Kidney (tissue), 14 donors: Measurements from ENCODE around the gene TMEM161A. TPM values are rescaled to one million over a fixed set of nuclear protein-coding genes. Genes with fewer than 3 reads are reported as not detected.

Experiments used
- DNase-seq, 5 donors: peaks; one replicate each; pipeline ENCODE4 v3.0.0-alpha.2; 2013 to 2020
- FAIRE-seq: peaks from 2 replicates; lab custom pipeline; 2012; peaks lifted over from hg19 to GRCh38; lab: Jason Lieb, UNC
- H3K27ac ChIP-seq, 2 donors: one replicate each; pipeline ENCODE4 v1.7.0; 2013; ENCODE audit warnings: low read depth in 2 of 2, low read length in 2 of 2, inconsistent platforms in 1 of 2
- H3K27me3 ChIP-seq: one replicate; pipeline ENCODE4 v1.7.1; 2013; ENCODE audit warnings: low read length, inconsistent platforms; ENCODE audit not compliant: control insufficient read depth, insufficient read depth
- H3K36me3 ChIP-seq, 3 donors: one replicate each; pipeline versions ENCODE4 v1.7.0 to v1.7.1; 2013; ENCODE audit warnings: low read length in 3 of 3, control low read depth in 1 of 3, inconsistent platforms in 1 of 3; ENCODE audit not compliant: insufficient read depth in 3 of 3, control insufficient read depth in 2 of 3
- H3K4me1 ChIP-seq, 3 donors: one replicate each; pipeline versions ENCODE4 v1.7.0 to v1.7.1; 2013; ENCODE audit warnings: low read length in 3 of 3, inconsistent platforms in 1 of 3, low read depth in 1 of 3; ENCODE audit not compliant: control insufficient read depth in 2 of 3, insufficient read depth in 2 of 3
- H3K4me3 ChIP-seq, 3 donors: one replicate each; pipeline versions ENCODE4 v1.7.0 to v1.8.1; 2013; ENCODE audit warnings: low read length in 3 of 3, control low read depth in 1 of 3, inconsistent platforms in 1 of 3
- H3K9ac ChIP-seq, 3 donors: one replicate each; pipeline versions ENCODE4 v1.7.0 to v1.7.1; 2013; ENCODE audit warnings: low read length in 3 of 3, control low read depth in 1 of 3, inconsistent platforms in 1 of 3
- H3K9me3 ChIP-seq, 3 donors: one replicate each; pipeline versions ENCODE4 v1.7.0 to v1.7.1; 2013; ENCODE audit warnings: low read length in 3 of 3, control low read depth in 1 of 3, inconsistent platforms in 1 of 3; ENCODE audit not compliant: control insufficient read depth in 2 of 3, insufficient read depth in 1 of 3
- CTCF ChIP-seq: IDR thresholded peaks from 3 replicates; pipeline ENCODE4 v1.5.1; 2012; ENCODE audit warnings: mild to moderate bottlenecking, moderate library complexity, borderline replicate concordance; ENCODE audit not compliant: insufficient read depth; ENCODE audit errors: extremely low read depth
- intact Hi-C: fragments of 100-400 bp; cut with DNase I; formaldehyde crosslinking; loops from one replicate; pipeline ENCODE4 v1.11.1; 2022
- polyA plus RNA-seq: library from polyadenylated mRNA; stranded (reverse); fragments of 350-450 nt; fragmentation: Illumina TruSeq; extraction: RNeasy Lipid Tissue Mini Kit (QIAGEN cat#74804); gene quantifications from one replicate; pipeline ENCODE4 v1.2.3, GENCODE V29; 2014; ENCODE audit warnings: low read depth, low replicate concordance; ENCODE audit not compliant: insufficient read depth
- total RNA-seq: library from RNA; stranded (reverse); fragmentation: NEBNext Ultra II Directional; extraction: Animal tissue kit (Norgen Biotek cat#: 25700); gene quantifications from one replicate; pipeline ENCODE4 v1.2.1, GENCODE V29; 2021
- donor health status: control.
- donor health status: control.
- donor health status: control.
- donor health status: control.
- donor health status: control.
- donor health status: DM: yes; HTN: yes; CAD: no.
- donor health status: Normal renal cell carcinoma (clear cell type).

The TMEM161A gene
- total and polyA plus RNA-seq, 2 donors from 2014 or later, result 23.9 to 37.1 TPM

GRCh38 chr19:19083413-19084178, 54.7 kb downstream of the TMEM161A start:
- H3K27ac ChIP-seq, result no peak overlapping the region

GRCh38 chr19:19081642-19082151, 56.6 kb downstream of the TMEM161A start:
- no peaks in the 10 kb centered on the region for H3K27me3 ChIP-seq
- TF ChIP-seq CTCF, result no peak
- peaks cover 0 to 7% (median 5%) of the 10 kb centered on the region in 3 donors for H3K4me1 ChIP-seq
- FAIRE-seq (no peak), DNase-seq (peak in 1 of 5 donors; percentile 77)
- H3K27ac ChIP-seq, result peak overlapping the region; percentile 6 to 49
- no peak overlapping the region for H3K4me3 ChIP-seq
- H3K9ac ChIP-seq, result no peak overlapping the region
- intact Hi-C loops, result no loop called here
- no peaks in the 10 kb centered on the region for H3K36me3 ChIP-seq
- H3K9me3 ChIP-seq, result no peaks in the 10 kb centered on the region

More at GRCh38 chr19:19083413-19084178, 54.7 kb downstream of the TMEM161A start:
- H3K9ac ChIP-seq, result no peak overlapping the region
- peaks cover 0 to 7% (median 5%) of the 10 kb centered on the region in 3 donors for H3K4me1 ChIP-seq
- H3K4me3 ChIP-seq, result no peak overlapping the region
- no peaks in the 10 kb centered on the region for H3K36me3 ChIP-seq
- DNase-seq (no peak), FAIRE-seq (no peak)
- intact Hi-C loops, result no loop called here
- TF ChIP-seq CTCF, result no peak
- H3K9me3 ChIP-seq, result no peaks in the 10 kb centered on the region
- no peaks in the 10 kb centered on the region for H3K27me3 ChIP-seq

- no peaks in the 10 kb centered on the region for H3K9me3 ChIP-seq
- H3K4me1 ChIP-seq, result peaks cover 0 to 8% (median 5%) of the 10 kb centered on the region in 3 donors
- no peak overlapping the region for H3K9ac ChIP-seq
- TF ChIP-seq CTCF, result no peak
- H3K36me3 ChIP-seq, result peaks cover 0 to 3% (median 0%) of the 10 kb centered on the region in 3 donors
- H3K27ac ChIP-seq, result no peak overlapping the region
- H3K4me3 ChIP-seq, result no peak overlapping the region
- no peak for FAIRE-seq
- intact Hi-C loops, result no loop called here
- no peak for DNase-seq
- H3K27me3 ChIP-seq, result no peaks in the 10 kb centered on the region
Measured at GRCh38 chr19:19079571-19079970, 58.7 kb downstream of the TMEM161A start.
